ENCODE measurements around the gene AJM1.
"Not testable (repeated sequence)": the region's sequence is repeated elsewhere in the genome, so short reads cannot be mapped to it uniquely, and the experiment has no call there.

AJM1 gene

GRCh38 chr9:136803009-136803550 is 39.2 kb upstream of the AJM1 start:
- not testable (repeated sequence) for H4K8ac ChIP-seq (ENCODE audit: low read depth, low read length); H4K91ac ChIP-seq (ENCODE audit: low read depth, low read length, poor library complexity); H2BK120ac ChIP-seq (ENCODE audit: low read depth, low read length); H2AK5ac ChIP-seq (ENCODE audit: low read depth, low read length); H2BK12ac ChIP-seq (ENCODE audit: low read length); DNase-seq (ENCODE audit: low spot score); H3K4ac ChIP-seq (ENCODE audit: low read length); H3K9me3 ChIP-seq (replicated peaks in 1 of 2; ENCODE audit: control insufficient read depth in 2 of 2, insufficient read depth in 1 of 2, low read depth in 1 of 2, low read length in 2 of 2); H3K14ac ChIP-seq (ENCODE audit: low read length); H3K27ac ChIP-seq (replicated peaks; ENCODE audit: low read length); H2AFZ ChIP-seq (ENCODE audit: low read length); H3K18ac ChIP-seq (ENCODE audit: low read length); H3K9ac ChIP-seq (ENCODE audit: low read depth, low read length, poor library complexity); H2BK15ac ChIP-seq (ENCODE audit: low read length); H3K23ac ChIP-seq (ENCODE audit: low read depth, low read length, poor library complexity); H3K79me1 ChIP-seq (ENCODE audit: low read depth, low read length); H3K4me2 ChIP-seq (ENCODE audit: insufficient read depth, low read length, poor library complexity, severe bottlenecking); H3K4me3 ChIP-seq (ENCODE audit: low read length in 2 of 2)
- Histone ChIP-seq H3K27me3 (ENCODE audit: control insufficient read depth in 3 of 3, insufficient read depth in 3 of 3, low read depth in 1 of 3, low read length in 3 of 3) (peaks cover 0 to 14% (median 5%) of the 10 kb centered on the region in 3 experiments), H2BK5ac (ENCODE audit: low read length) (peak overlapping the region; percentile 39), H3K36me3 (replicated peaks in 1 of 2; ENCODE audit: control insufficient read depth in 2 of 2, insufficient read depth in 2 of 2, low read length in 2 of 2) (peaks cover 4 to 24% of the 10 kb centered on the region in 2 donors), H3K4me1 (ENCODE audit: control insufficient read depth in 2 of 2, insufficient read depth in 1 of 2, low read depth in 1 of 2, low read length in 2 of 2) (peaks cover 15 to 22% of the 10 kb centered on the region in 2 donors)
- no CpG with 5 or more reads among the region's 9 CpGs for WGBS, 2 donors (ENCODE audit: extremely low coverage in 2 of 2, insufficient read length in 2 of 2, insufficient replicate concordance in 1 of 2)

- peaks cover 0 to 12% (median 5%) of the 10 kb centered on the region in 3 experiments for H3K27me3 ChIP-seq (ENCODE audit: control insufficient read depth in 3 of 3, insufficient read depth in 3 of 3, low read depth in 1 of 3, low read length in 3 of 3)
- H3K27ac ChIP-seq (replicated peaks; ENCODE audit: low read length): no peak overlapping the region
- H2BK15ac ChIP-seq (ENCODE audit: low read length): no peak overlapping the region
- H2BK5ac ChIP-seq (ENCODE audit: low read length): peak overlapping the region; percentile 39
- no peak overlapping the region for H3K14ac ChIP-seq (ENCODE audit: low read length)
- H3K9ac ChIP-seq (ENCODE audit: low read depth, low read length, poor library complexity): no peak overlapping the region
- peak overlapping the region; percentile 65 for H3K23ac ChIP-seq (ENCODE audit: low read depth, low read length, poor library complexity)
- no CpG with 5 or more reads among the region's 22 CpGs for WGBS, 2 donors (ENCODE audit: extremely low coverage in 2 of 2, insufficient read length in 2 of 2, insufficient replicate concordance in 1 of 2)
- no peak overlapping the region for H3K4me2 ChIP-seq (ENCODE audit: insufficient read depth, low read length, poor library complexity, severe bottlenecking)
- peaks cover 0 to 2% of the 10 kb centered on the region in 2 donors for H3K9me3 ChIP-seq (replicated peaks in 1 of 2; ENCODE audit: control insufficient read depth in 2 of 2, insufficient read depth in 1 of 2, low read depth in 1 of 2, low read length in 2 of 2)
- no peak overlapping the region for H4K8ac ChIP-seq (ENCODE audit: low read depth, low read length)
- H2BK12ac ChIP-seq (ENCODE audit: low read length): no peak overlapping the region
- H3K18ac ChIP-seq (ENCODE audit: low read length): no peak overlapping the region
- peaks cover 4 to 24% of the 10 kb centered on the region in 2 donors for H3K36me3 ChIP-seq (replicated peaks in 1 of 2; ENCODE audit: control insufficient read depth in 2 of 2, insufficient read depth in 2 of 2, low read length in 2 of 2)
- no peak overlapping the region for H2AK5ac ChIP-seq (ENCODE audit: low read depth, low read length)
- no peak overlapping the region for H4K91ac ChIP-seq (ENCODE audit: low read depth, low read length, poor library complexity)
- no peak overlapping the region for H2BK120ac ChIP-seq (ENCODE audit: low read depth, low read length)
- DNase-seq (ENCODE audit: low spot score): no peak
- H3K4me3 ChIP-seq (ENCODE audit: low read length in 2 of 2): no peak overlapping the region
- H3K4me1 ChIP-seq (ENCODE audit: control insufficient read depth in 2 of 2, insufficient read depth in 1 of 2, low read depth in 1 of 2, low read length in 2 of 2): peaks cover 15 to 22% of the 10 kb centered on the region in 2 donors
- no peak overlapping the region for H3K4ac ChIP-seq (ENCODE audit: low read length)
- peaks cover 10% of the 10 kb centered on the region for H3K79me1 ChIP-seq (ENCODE audit: low read depth, low read length)
- H2AFZ ChIP-seq (ENCODE audit: low read length): no peak overlapping the region
Measured at GRCh38 chr9:136803551-136804508, 38.4 kb upstream of the AJM1 start.

DNA sequence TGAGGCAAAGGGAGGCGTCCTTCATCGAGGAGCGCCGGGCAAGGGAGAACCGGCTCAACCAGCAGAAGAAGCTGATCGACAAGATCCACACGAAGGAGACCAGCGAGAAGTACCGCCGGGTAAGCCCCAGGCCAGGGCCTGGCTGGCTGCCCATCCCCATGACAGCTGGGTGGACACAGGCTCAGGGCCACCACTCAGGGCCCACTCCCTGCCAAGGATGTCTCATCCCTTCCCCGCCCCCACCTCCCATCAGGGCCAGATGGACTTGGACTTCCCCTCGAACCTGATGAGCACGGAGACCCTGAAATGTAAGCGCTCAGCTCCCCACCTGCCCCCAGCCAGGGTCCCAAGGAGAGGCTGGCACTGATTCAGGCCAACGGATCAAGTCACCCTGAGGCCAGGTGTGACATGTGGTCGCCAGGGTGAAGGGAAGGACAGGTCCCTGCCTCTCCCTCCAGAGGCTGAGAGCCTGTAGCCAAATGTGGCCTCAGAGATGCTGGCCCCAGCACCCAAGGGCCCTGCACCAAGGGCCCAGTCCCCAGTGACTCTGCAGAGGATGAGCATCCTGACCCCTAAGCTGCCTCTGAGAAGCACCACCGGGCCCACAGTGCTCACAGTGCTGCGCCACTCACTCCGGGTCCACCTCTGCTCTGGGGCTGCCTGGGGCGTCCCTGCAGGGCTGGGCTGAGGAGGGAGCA is 37.6 kb upstream of the AJM1 start:
- H2BK15ac ChIP-seq (ENCODE audit: low read length): no peak overlapping the region
- H2AFZ ChIP-seq (ENCODE audit: low read length): no peak overlapping the region
- H3K27ac ChIP-seq (replicated peaks; ENCODE audit: low read length): no peak overlapping the region
- H3K9me3 ChIP-seq (replicated peaks in 1 of 2; ENCODE audit: control insufficient read depth in 2 of 2, insufficient read depth in 1 of 2, low read depth in 1 of 2, low read length in 2 of 2): peaks cover 0 to 2% of the 10 kb centered on the region in 2 donors
- DNase-seq (ENCODE audit: low spot score): no peak
- H3K4me2 ChIP-seq (ENCODE audit: insufficient read depth, low read length, poor library complexity, severe bottlenecking): no peak overlapping the region
- no peak overlapping the region for H2BK12ac ChIP-seq (ENCODE audit: low read length)
- H3K9ac ChIP-seq (ENCODE audit: low read depth, low read length, poor library complexity): no peak overlapping the region
- no peak overlapping the region for H4K91ac ChIP-seq (ENCODE audit: low read depth, low read length, poor library complexity)
- H4K8ac ChIP-seq (ENCODE audit: low read depth, low read length): no peak overlapping the region
- H3K79me1 ChIP-seq (ENCODE audit: low read depth, low read length): peaks cover 10% of the 10 kb centered on the region
- H3K23ac ChIP-seq (ENCODE audit: low read depth, low read length, poor library complexity): peak overlapping the region; percentile 65
- WGBS, 2 donors (ENCODE audit: extremely low coverage in 2 of 2, insufficient read length in 2 of 2, insufficient replicate concordance in 1 of 2): no CpG with 5 or more reads among the region's 20 CpGs
- peaks cover 14 to 20% of the 10 kb centered on the region in 2 donors for H3K4me1 ChIP-seq (ENCODE audit: control insufficient read depth in 2 of 2, insufficient read depth in 1 of 2, low read depth in 1 of 2, low read length in 2 of 2)
- no peak overlapping the region for H2AK5ac ChIP-seq (ENCODE audit: low read depth, low read length)
- no peak overlapping the region for H2BK120ac ChIP-seq (ENCODE audit: low read depth, low read length)
- no peak overlapping the region for H3K18ac ChIP-seq (ENCODE audit: low read length)
- H3K14ac ChIP-seq (ENCODE audit: low read length): no peak overlapping the region
- H3K27me3 ChIP-seq (ENCODE audit: control insufficient read depth in 3 of 3, insufficient read depth in 3 of 3, low read depth in 1 of 3, low read length in 3 of 3): peaks cover 0 to 4% (median 0%) of the 10 kb centered on the region in 3 experiments
- H3K4me3 ChIP-seq (ENCODE audit: low read length in 2 of 2): no peak overlapping the region
- peaks cover 4 to 29% of the 10 kb centered on the region in 2 donors for H3K36me3 ChIP-seq (replicated peaks in 1 of 2; ENCODE audit: control insufficient read depth in 2 of 2, insufficient read depth in 2 of 2, low read length in 2 of 2)
- no peak overlapping the region for H2BK5ac ChIP-seq (ENCODE audit: low read length)
- no peak overlapping the region for H3K4ac ChIP-seq (ENCODE audit: low read length)

Data from neuronal stem cell (in vitro differentiated cells).